Measurements from ENCODE around the gene TMEM161A. TPM values are rescaled to one million over a fixed set of nuclear protein-coding genes. Genes with fewer than 3 reads are reported as not detected.

TMEM161A gene
- total and polyA plus RNA-seq, 2 of the 13 experiments (the other 11 are each of a cell fraction or from before 2014, with no cell fraction given) = 25.9 to 31.4 TPM

- TF ChIP-seq, protein P1, sequence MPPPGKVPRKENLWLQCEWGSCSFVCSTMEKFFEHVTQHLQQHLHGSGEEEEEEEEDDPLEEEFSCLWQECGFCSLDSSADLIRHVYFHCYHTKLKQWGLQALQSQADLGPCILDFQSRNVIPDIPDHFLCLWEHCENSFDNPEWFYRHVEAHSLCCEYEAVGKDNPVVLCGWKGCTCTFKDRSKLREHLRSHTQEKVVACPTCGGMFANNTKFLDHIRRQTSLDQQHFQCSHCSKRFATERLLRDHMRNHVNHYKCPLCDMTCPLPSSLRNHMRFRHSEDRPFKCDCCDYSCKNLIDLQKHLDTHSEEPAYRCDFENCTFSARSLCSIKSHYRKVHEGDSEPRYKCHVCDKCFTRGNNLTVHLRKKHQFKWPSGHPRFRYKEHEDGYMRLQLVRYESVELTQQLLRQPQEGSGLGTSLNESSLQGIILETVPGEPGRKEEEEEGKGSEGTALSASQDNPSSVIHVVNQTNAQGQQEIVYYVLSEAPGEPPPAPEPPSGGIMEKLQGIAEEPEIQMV (CRISPR knock-in tag; IDR thresholded peaks at IDR 0.05; ENCODE audit: low read depth) = no peak
- TF ChIP-seq, protein P2, sequence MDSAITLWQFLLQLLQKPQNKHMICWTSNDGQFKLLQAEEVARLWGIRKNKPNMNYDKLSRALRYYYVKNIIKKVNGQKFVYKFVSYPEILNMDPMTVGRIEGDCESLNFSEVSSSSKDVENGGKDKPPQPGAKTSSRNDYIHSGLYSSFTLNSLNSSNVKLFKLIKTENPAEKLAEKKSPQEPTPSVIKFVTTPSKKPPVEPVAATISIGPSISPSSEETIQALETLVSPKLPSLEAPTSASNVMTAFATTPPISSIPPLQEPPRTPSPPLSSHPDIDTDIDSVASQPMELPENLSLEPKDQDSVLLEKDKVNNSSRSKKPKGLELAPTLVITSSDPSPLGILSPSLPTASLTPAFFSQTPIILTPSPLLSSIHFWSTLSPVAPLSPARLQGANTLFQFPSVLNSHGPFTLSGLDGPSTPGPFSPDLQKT (CRISPR knock-in tag; IDR thresholded peaks at IDR 0.05; ENCODE audit: borderline replicate concordance) = no peak
- TF ChIP-seq MIXL1 (CRISPR knock-in tag; IDR thresholded peaks at IDR 0.05) (peak; percentile 46; the same call in 1 of the 2 replicates), ZNF484 (CRISPR knock-in tag; IDR thresholded peaks at IDR 0.05; ENCODE audit: borderline replicate concordance, low read depth) (no peak), BATF2 (CRISPR knock-in tag; IDR thresholded peaks at IDR 0.05) (no peak), KDM2A (CRISPR knock-in tag; IDR thresholded peaks at IDR 0.05; ENCODE audit: borderline replicate concordance, low read depth) (peak; percentile 52; the same call in 1 of the 2 replicates), NFE2L1 (CRISPR knock-in tag; IDR thresholded peaks at IDR 0.05; ENCODE audit: borderline replicate concordance) (no peak; the same call in 1 of the 2 replicates), MED1 (CRISPR knock-in tag; IDR thresholded peaks at IDR 0.05) (peak; percentile 87), ELF1 (CRISPR knock-in tag; IDR thresholded peaks at IDR 0.05) (no peak), ATF1 (CRISPR knock-in tag; IDR thresholded peaks at IDR 0.05) (no peak), SNAPC2 (CRISPR knock-in tag; IDR thresholded peaks at IDR 0.05) (no peak), ZFAT (CRISPR knock-in tag; conservative IDR thresholded peaks at IDR 0.05) (no peak), NR2C2 (CRISPR knock-in tag; IDR thresholded peaks at IDR 0.05; ENCODE audit: borderline replicate concordance) (peak; percentile 84), ZNF562 (CRISPR knock-in tag; IDR thresholded peaks at IDR 0.05; ENCODE audit: borderline replicate concordance) (no peak), KLF16 (CRISPR knock-in tag; IDR thresholded peaks at IDR 0.05) (peak in 1 of 2 experiments; percentile 40; a peak in 1 of 4 replicates), JDP2 (CRISPR knock-in tag; IDR thresholded peaks at IDR 0.05; ENCODE audit: borderline replicate concordance) (no peak), HMGA1 (CRISPR knock-in tag; conservative IDR thresholded peaks at IDR 0.05) (no peak), ZNF709 (CRISPR knock-in tag; IDR thresholded peaks at IDR 0.05) (0 out of 2 replicates have a peak, but pooled peaks have one; percentile 57), ZNF503 (CRISPR knock-in tag; IDR thresholded peaks at IDR 0.05) (no peak), NFIC (IDR thresholded peaks at IDR 0.05; ENCODE audit: low read length) (no peak), ZNF496 (CRISPR knock-in tag; IDR thresholded peaks at IDR 0.05; ENCODE audit: insufficient replicate concordance) (no peak), ZNF136 (CRISPR knock-in tag; IDR thresholded peaks at IDR 0.05; ENCODE audit: low read depth) (no peak), CEBPG (CRISPR knock-in tag; IDR thresholded peaks at IDR 0.05) (peak; percentile 96), SP140L (CRISPR knock-in tag; IDR thresholded peaks at IDR 0.05; ENCODE audit: borderline replicate concordance) (no peak), ZNF569 (CRISPR knock-in tag; IDR thresholded peaks at IDR 0.05; ENCODE audit: borderline replicate concordance) (no peak)
Observed at GRCh38 chr19:19098703-19099632, 39.3 kb downstream of the TMEM161A start (continued).
